CD8-positive, alpha-beta memory T cell (primary cell): ENCODE measurements around the gene MAP3K4. TPM values are rescaled to one million over a fixed set of nuclear protein-coding genes. Genes with fewer than 3 reads are reported as not detected.
A peak's percentile ranks its signal among the peaks of the same experiment; 100 is the strongest.

ENCODE experiments used
- CTCF ChIA-PET: fragments of 350-600 bp; sonication (Branson Sonifier 250); formaldehyde crosslinking; loops from one replicate; lab custom pipeline; 2021; ENCODE audit warnings: antibody characterized with exemption; lab: Charles Lee
- POLR2A ChIA-PET: fragments of 350-600 bp; sonication (Branson Sonifier 250); formaldehyde crosslinking; loops from one replicate; lab custom pipeline; 2021; ENCODE audit warnings: antibody characterized with exemption; lab: Charles Lee
- DNase-seq, 5 donors: peaks; one replicate each; pipeline versions ENCODE4 v3.0.0 to v3.0.0-alpha.2; 2020 to 2022; ENCODE audit warnings: mixed read lengths in 1 of 5
- H3K27ac ChIP-seq: one replicate; pipeline ENCODE4 v1.7.0; 2013; ENCODE audit warnings: low read depth, mild to moderate bottlenecking, low read length, moderate library complexity
- H3K27me3 ChIP-seq: 2 replicates; pipeline ENCODE4 v1.7.0; 2013; ENCODE audit warnings: low read length, mild to moderate bottlenecking; ENCODE audit not compliant: insufficient read depth, poor library complexity, severe bottlenecking
- H3K36me3 ChIP-seq: 2 replicates; pipeline ENCODE4 v1.7.0; 2013; ENCODE audit warnings: mild to moderate bottlenecking, low read length, moderate library complexity; ENCODE audit not compliant: insufficient read depth
- H3K4me1 ChIP-seq: 2 replicates; pipeline ENCODE4 v1.7.0; 2013; ENCODE audit warnings: mild to moderate bottlenecking, low read length, moderate library complexity; ENCODE audit not compliant: insufficient read depth
- H3K4me3 ChIP-seq: 2 replicates; pipeline ENCODE4 v1.7.0; 2013; ENCODE audit warnings: mild to moderate bottlenecking, low read length
- H3K9me3 ChIP-seq: 2 replicates; pipeline ENCODE4 v1.7.0; 2013; ENCODE audit warnings: mild to moderate bottlenecking, low read length
- H3K27ac Mint-ChIP-seq, 8 donors: one replicate each; pipeline ENCODE4 v1.8.0; 2020 to 2021; ENCODE audit warnings: mixed read lengths in 8 of 8, mild to moderate bottlenecking in 6 of 8, inconsistent platforms in 3 of 8, moderate library complexity in 3 of 8
- H3K27me3 Mint-ChIP-seq, 2 donors: one replicate each; pipeline ENCODE4 v1.8.0; 2020 to 2021; ENCODE audit warnings: mixed read lengths in 2 of 2, mild to moderate bottlenecking in 1 of 2, moderate library complexity in 1 of 2
- H3K36me3 Mint-ChIP-seq, 3 donors: one replicate each; pipeline ENCODE4 v1.8.0; 2020 to 2021; ENCODE audit warnings: mixed read lengths in 3 of 3, inconsistent platforms in 1 of 3, mild to moderate bottlenecking in 1 of 3
- H3K4me1 Mint-ChIP-seq, 3 donors: one replicate each; pipeline ENCODE4 v1.8.0; 2020 to 2021; ENCODE audit warnings: mixed read lengths in 3 of 3, inconsistent platforms in 1 of 3, mild to moderate bottlenecking in 1 of 3
- H3K4me3 Mint-ChIP-seq, 7 donors: one replicate each; pipeline ENCODE4 v1.8.0; 2020 to 2021; ENCODE audit warnings: mixed read lengths in 7 of 7, mild to moderate bottlenecking in 6 of 7, moderate library complexity in 4 of 7, inconsistent platforms in 2 of 7
- H3K9me3 Mint-ChIP-seq, 5 donors: one replicate each; pipeline ENCODE4 v1.8.0; 2020 to 2022; ENCODE audit warnings: mixed read lengths in 5 of 5, mild to moderate bottlenecking in 3 of 5, moderate library complexity in 2 of 5, inconsistent platforms in 1 of 5
- polyA plus RNA-seq: library from polyadenylated mRNA; unstranded; fragments of 300-500 nt; fragmentation: Illumina TruSeq; gene quantifications from one replicate; pipeline ENCODE4 v1.2.3, GENCODE V29; 2021
- total RNA-seq, 2 experiments: library from RNA; stranded (reverse); gene quantifications; one replicate each; pipeline ENCODE4 v1.2.3, GENCODE V29; 2021

The MAP3K4 gene
- total and polyA plus RNA-seq, 3 experiments from 2014 or later, result 13.0 to 46.2 (median 43.5) TPM

DNA sequence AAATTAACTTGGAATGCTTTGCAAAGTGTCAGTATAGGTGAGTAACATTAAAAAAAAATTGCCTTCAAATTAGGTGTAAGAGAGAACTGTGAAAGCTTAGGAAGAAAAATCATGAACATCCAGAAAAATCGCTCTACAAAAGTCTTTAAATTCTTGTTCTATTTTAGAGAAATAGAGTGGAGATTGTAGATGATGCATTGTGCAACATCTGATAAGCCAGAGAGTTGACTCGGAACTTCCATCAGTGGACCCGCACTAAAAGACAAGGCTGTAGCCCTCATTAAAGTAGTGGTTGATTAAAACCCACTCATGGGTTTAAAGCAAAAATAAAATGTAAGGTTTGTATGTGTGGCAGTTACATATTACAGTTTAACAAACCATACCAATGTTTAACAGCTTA, 35.8 kb downstream of the MAP3K4 start:
- Histone ChIP-seq H3K36me3 (no peaks in the 10 kb centered on the region), H3K27me3 (no peaks in the 10 kb centered on the region), H3K4me3 (no peak overlapping the region), H3K4me1 (peaks cover 11% of the 10 kb centered on the region), H3K9me3 (no peaks in the 10 kb centered on the region), H3K27ac (no peak overlapping the region)
- peaks cover 59 to 86% (median 77%) of the 10 kb centered on the region in 3 donors for H3K4me1 Mint-ChIP-seq
- peaks cover 10 to 16% (median 13%) of the 10 kb centered on the region in 3 donors for H3K36me3 Mint-ChIP-seq
- no peak for DNase-seq
- no peaks in the 10 kb centered on the region for H3K27me3 Mint-ChIP-seq
- H3K9me3 Mint-ChIP-seq, result no peaks in the 10 kb centered on the region
- ChIA-PET POLR2A (no interaction called here), CTCF (interaction anchor here (1.2 kb wide), 1 partner anchor 10 kb away, joined by 3 read pairs; no protein-coding TSS in a partner anchor)
- H3K4me3 Mint-ChIP-seq, result no peak overlapping the region
- no peak overlapping the region for H3K27ac Mint-ChIP-seq

DNA sequence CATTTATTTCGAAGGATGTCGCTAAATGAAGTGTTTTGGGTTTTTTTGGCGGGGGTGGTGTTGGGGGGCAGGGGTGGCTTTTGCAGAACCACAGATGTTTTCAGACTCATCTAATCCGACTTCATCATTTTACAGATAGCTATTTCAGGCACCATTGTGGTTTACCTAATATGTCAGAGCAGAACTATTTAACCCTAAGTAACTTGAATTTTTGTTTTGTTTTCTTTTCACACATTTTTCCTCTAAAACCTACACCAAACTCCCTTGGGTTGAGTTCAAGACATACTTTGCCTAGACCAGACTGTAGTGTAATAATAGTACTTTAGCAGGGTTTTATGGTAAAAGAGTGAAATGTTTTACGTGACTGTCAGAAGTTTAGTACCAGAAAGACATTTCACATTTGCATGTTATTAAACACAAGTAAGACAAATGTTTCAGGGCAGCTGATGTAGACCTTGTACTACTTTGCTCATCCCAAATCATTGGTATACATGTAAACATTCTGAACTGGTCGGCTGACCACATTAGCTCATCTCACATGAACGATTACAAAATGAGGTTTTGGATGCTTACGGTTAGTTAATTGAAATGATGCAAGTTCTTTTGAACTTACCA, 37.7 kb downstream of the MAP3K4 start:
- peak overlapping the region in 3 of 7 donors; percentile 33 to 40 (median 40) for H3K4me3 Mint-ChIP-seq
- ChIA-PET CTCF (interaction anchor here (1.0 kb wide), 1 partner anchor 342 kb away, joined by 3 read pairs; no protein-coding TSS in a partner anchor), POLR2A (no interaction called here)
- Histone ChIP-seq H3K4me3 (no peak overlapping the region), H3K4me1 (peaks cover 13% of the 10 kb centered on the region), H3K36me3 (no peaks in the 10 kb centered on the region), H3K9me3 (no peaks in the 10 kb centered on the region), H3K27me3 (no peaks in the 10 kb centered on the region), H3K27ac (no peak overlapping the region)
- no peak for DNase-seq
- H3K9me3 Mint-ChIP-seq, result no peaks in the 10 kb centered on the region
- no peaks in the 10 kb centered on the region for H3K27me3 Mint-ChIP-seq
- H3K27ac Mint-ChIP-seq, result peak overlapping the region in 7 of 8 donors; percentile 12 to 68 (median 30)
- H3K4me1 Mint-ChIP-seq, result peaks cover 58 to 87% (median 77%) of the 10 kb centered on the region in 3 donors
- peaks cover 10 to 17% (median 14%) of the 10 kb centered on the region in 3 donors for H3K36me3 Mint-ChIP-seq

DNA sequence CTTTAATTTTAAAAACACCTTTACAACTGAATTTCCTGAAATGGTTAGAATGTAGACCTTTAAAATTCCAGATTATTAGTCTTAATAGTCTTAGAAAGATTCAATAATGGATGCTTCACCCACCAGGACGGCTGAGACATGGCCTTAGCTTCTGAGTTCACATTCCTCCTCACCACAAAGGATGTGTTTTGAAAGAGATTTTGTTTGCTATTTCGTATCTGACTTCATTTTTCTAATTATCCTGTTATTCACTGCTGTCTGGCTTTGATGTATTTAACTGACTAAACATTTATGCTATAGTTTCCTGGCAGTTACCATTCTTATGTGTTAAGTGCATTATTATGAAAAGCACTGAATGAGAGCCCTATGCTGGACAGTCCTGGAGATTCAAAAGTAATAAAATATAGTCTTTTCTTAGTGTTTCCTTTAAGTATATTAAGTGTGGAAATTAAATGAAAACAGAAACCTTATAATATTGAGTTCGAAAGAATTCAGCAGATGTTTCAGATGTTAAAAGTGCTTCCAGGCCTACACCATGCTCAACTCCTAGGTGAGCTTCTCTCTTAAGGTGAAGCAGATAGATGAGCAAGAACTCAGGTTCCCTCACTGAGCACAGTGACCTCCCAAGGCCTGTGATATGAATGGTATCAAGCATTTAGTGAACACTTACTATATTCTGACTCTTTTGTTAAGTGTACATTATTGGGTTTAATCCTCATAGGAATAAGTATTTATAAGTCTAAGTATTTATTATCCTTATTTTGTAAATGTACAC, 40.3 kb downstream of the MAP3K4 start:
- ChIA-PET CTCF (interaction anchor here (0.7 kb wide), 1 partner anchor 16 kb away, joined by 3 read pairs; no protein-coding TSS in a partner anchor), POLR2A (no interaction called here)
- Mint-ChIP-seq H3K36me3 (peaks cover 5 to 27% (median 16%) of the 10 kb centered on the region in 3 donors), H3K9me3 (no peaks in the 10 kb centered on the region), H3K27me3 (no peaks in the 10 kb centered on the region), H3K4me3 (no peak overlapping the region), H3K27ac (peak overlapping the region in 5 of 8 donors; percentile 1 to 61 (median 27)), H3K4me1 (peaks cover 50 to 70% (median 54%) of the 10 kb centered on the region in 3 donors)
- Histone ChIP-seq H3K27ac (no peak overlapping the region), H3K4me3 (no peak overlapping the region), H3K27me3 (no peaks in the 10 kb centered on the region), H3K36me3 (peaks cover 6% of the 10 kb centered on the region), H3K9me3 (no peaks in the 10 kb centered on the region), H3K4me1 (peaks cover 13% of the 10 kb centered on the region)
- no peak for DNase-seq

DNA sequence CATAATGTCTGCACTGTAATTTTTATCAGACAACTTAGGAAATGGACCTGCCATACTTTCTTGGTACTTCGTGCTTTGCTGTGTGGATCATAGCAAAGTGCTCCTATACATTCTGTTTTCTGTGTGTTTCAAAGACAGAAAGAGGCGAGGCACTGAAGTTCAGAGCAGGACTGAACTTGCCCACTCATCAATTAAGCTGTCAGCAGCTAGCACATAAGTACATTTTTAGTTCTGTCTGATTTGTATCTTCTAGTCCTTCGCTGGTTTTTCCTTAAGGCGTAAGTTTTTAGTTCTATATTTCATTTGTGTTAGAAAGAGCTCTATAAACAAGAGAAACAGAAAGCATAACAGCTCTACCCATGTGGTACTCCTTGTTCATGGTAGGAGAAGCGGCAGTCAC, 42.1 kb downstream of the MAP3K4 start:
- Mint-ChIP-seq H3K4me1 (peaks cover 36 to 53% (median 40%) of the 10 kb centered on the region in 3 donors), H3K27ac (no peak overlapping the region), H3K9me3 (no peaks in the 10 kb centered on the region), H3K36me3 (peaks cover 5 to 43% (median 19%) of the 10 kb centered on the region in 3 donors), H3K4me3 (no peak overlapping the region), H3K27me3 (no peaks in the 10 kb centered on the region)
- Histone ChIP-seq H3K36me3 (peaks cover 6% of the 10 kb centered on the region), H3K27me3 (no peaks in the 10 kb centered on the region), H3K4me3 (no peak overlapping the region), H3K9me3 (no peaks in the 10 kb centered on the region), H3K4me1 (peaks cover 6% of the 10 kb centered on the region), H3K27ac (no peak overlapping the region)
- no peak for DNase-seq
- ChIA-PET CTCF (no interaction called here), POLR2A (no interaction called here)

DNA sequence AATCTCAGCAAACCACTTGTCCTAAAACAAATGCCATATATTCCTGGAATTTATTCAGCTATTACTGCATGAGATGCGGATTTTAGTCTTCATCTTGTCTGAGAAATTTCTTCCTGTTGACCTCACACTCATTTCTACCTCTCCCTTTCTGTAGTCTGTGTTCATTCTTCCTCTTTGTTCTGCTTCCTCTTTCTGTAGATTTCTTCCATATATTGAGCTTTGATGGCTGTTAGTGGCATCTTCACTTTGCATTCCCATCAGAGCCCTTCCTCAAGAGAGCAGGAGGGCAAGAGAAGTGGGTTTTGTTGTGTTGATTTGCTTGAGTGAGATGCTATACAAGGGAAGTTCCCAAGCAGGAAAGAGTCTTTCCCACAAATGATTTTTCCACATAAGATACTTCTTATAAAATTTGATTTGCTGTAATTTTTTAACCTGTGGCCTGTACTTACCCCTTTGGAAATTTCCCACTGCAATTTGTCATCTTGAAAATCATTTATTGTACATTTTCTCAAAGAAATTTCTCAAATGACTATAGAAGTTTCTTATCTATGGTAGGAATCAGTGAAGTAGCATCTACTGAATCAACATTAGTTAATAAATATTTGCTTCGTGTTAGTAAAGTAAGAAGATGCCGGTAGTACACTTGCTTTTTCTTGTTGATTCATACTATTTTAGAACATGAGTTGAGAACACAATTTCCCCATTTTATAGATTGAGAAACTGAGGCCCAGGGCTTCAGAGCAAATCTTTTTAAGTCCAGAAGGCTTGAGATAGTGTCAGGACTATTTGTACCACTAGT, 43.8 kb downstream of the MAP3K4 start:
- Histone ChIP-seq H3K36me3 (peaks cover 10% of the 10 kb centered on the region), H3K27ac (no peak overlapping the region), H3K27me3 (no peaks in the 10 kb centered on the region), H3K9me3 (no peaks in the 10 kb centered on the region), H3K4me3 (no peak overlapping the region), H3K4me1 (peaks cover 3% of the 10 kb centered on the region)
- ChIA-PET POLR2A (no interaction called here), CTCF (no interaction called here)
- no peaks in the 10 kb centered on the region for H3K27me3 Mint-ChIP-seq
- peak overlapping the region in 1 of 7 donors; percentile 63 for H3K4me3 Mint-ChIP-seq
- H3K36me3 Mint-ChIP-seq, result peaks cover 5 to 57% (median 19%) of the 10 kb centered on the region in 3 donors
- H3K4me1 Mint-ChIP-seq, result peaks cover 20 to 53% (median 28%) of the 10 kb centered on the region in 3 donors
- DNase-seq, result no peak
- no peaks in the 10 kb centered on the region for H3K9me3 Mint-ChIP-seq
- peak overlapping the region in 3 of 8 donors; percentile 0 to 56 (median 20) for H3K27ac Mint-ChIP-seq

DNA sequence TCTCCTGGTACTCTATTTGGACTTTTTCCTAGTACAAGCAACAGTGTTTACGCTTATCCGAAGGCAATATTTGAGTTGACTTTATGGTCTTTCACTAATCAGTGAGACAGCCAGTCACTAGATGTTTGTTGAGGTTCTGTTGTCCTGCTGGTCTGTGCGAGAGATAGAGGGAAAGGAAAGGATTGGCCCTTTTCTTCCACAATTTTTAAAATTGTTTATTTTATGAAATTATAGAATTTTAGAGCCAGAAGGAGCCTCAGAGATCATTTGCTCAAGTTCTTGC, 44.4 kb downstream of the MAP3K4 start:
- ChIA-PET CTCF (no interaction called here), POLR2A (no interaction called here)
- Mint-ChIP-seq H3K36me3 (peaks cover 5 to 62% (median 21%) of the 10 kb centered on the region in 3 donors), H3K27ac (no peak overlapping the region), H3K27me3 (no peaks in the 10 kb centered on the region), H3K9me3 (no peaks in the 10 kb centered on the region), H3K4me1 (peaks cover 17 to 54% (median 26%) of the 10 kb centered on the region in 3 donors), H3K4me3 (no peak overlapping the region)
- H3K4me1 ChIP-seq, result peaks cover 3% of the 10 kb centered on the region
- H3K27ac ChIP-seq, result no peak overlapping the region
- H3K36me3 ChIP-seq, result peaks cover 10% of the 10 kb centered on the region
- H3K4me3 ChIP-seq, result no peak overlapping the region
- no peaks in the 10 kb centered on the region for H3K9me3 ChIP-seq
- DNase-seq, result no peak
- no peaks in the 10 kb centered on the region for H3K27me3 ChIP-seq

DNA sequence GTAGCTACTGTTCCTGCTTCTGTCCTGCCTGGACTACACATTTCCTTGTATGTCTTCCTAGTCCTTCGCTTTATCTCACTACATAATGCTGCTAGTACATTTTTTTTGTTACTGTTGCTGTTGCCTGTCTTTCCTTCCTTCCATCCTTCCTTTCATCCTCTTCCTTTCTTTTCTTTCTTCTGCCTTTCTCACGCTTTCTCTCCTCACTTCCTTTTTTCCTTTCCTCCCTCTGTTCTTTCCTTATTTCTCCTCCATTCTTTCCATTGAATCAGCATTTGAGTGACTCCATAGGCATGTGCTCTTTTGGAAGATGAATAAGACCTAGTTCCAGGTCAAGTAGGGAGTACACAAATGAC, 46.3 kb downstream of the MAP3K4 start:
- Histone ChIP-seq H3K4me1 (no peaks in the 10 kb centered on the region), H3K36me3 (peaks cover 10% of the 10 kb centered on the region), H3K9me3 (no peaks in the 10 kb centered on the region), H3K27ac (no peak overlapping the region), H3K27me3 (no peaks in the 10 kb centered on the region), H3K4me3 (no peak overlapping the region)
- Mint-ChIP-seq H3K4me1 (peaks cover 6 to 37% (median 18%) of the 10 kb centered on the region in 3 donors), H3K36me3 (peaks cover 5 to 71% (median 21%) of the 10 kb centered on the region in 3 donors), H3K27me3 (no peaks in the 10 kb centered on the region), H3K27ac (peak overlapping the region in 2 of 8 donors; percentile 8 to 64), H3K9me3 (no peaks in the 10 kb centered on the region), H3K4me3 (no peak overlapping the region)
- ChIA-PET CTCF (no interaction called here), POLR2A (no interaction called here)
- no peak for DNase-seq
